ENCODE measurements around the gene TMEM121. TPM values are rescaled to one million over a fixed set of nuclear protein-coding genes. Genes with fewer than 3 reads are reported as not detected.
"Not testable (repeated sequence)": the region's sequence is repeated elsewhere in the genome, so short reads cannot be mapped to it uniquely, and the experiment has no call there.

Gene TMEM121
- total RNA-seq, 1 experiment from 2014 or later = 33.6 TPM

DNA sequence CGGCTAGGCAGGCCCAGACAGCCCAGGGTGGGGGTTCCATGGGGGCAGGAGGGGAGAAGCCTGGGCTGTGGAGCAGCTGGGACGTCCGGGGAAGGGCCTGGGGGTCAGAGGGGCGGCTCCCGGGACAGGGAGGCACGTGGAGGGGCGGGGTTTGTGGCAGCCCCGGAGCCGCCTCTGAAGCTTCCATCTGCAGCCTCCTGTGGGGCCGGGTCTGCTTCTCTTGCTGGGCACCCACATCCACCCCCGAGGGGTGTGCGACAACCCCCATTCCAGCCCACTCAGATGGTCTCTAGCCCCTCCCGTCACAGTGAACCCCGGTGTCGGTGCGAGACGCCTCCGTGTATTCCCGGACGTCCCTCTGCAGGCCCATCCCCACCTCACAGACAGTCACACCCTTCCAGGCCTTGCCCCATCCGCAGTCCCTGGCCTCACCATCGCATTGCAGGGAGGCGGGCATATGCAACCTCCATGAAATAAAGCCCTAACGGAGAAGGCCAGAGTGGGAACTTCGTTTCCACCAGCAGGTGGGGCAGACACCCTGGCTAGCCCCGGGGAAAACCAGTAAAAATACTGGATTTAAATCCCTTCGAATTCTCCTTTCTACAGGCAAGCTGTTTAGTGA, 33.8 kb downstream of the TMEM121 start:
- H3K4me1 ChIP-seq (ENCODE audit: insufficient read depth, low read length); H3K9me2 ChIP-seq (replicated peaks; ENCODE audit: low read length); intact Hi-C loops (cut with micrococcal nuclease); POLR2A ChIA-PET (ENCODE audit: unreplicated experiment); DNase-seq; H3K27ac ChIP-seq (ENCODE audit: low read length); H2AFZ ChIP-seq (ENCODE audit: low read length); H3K4me3 ChIP-seq (ENCODE audit: low read length); H3K9ac ChIP-seq (ENCODE audit: low read length); H3K36me3 ChIP-seq (ENCODE audit: low read depth, low read length); H4K20me1 ChIP-seq (ENCODE audit: low read length); H3K27me3 ChIP-seq (ENCODE audit: low read length); H3F3A ChIP-seq (ENCODE audit: low read length, unreplicated experiment); H3K9me3 ChIP-seq (ENCODE audit: low read length); H3K4me2 ChIP-seq (ENCODE audit: low read length); H3K79me2 ChIP-seq (ENCODE audit: low read length); CTCF ChIA-PET: not testable (repeated sequence)
- peak; percentile 76 for ATAC-seq
- TSS peak; percentile 20 for BruUV-seq (replicated peaks)

DNA sequence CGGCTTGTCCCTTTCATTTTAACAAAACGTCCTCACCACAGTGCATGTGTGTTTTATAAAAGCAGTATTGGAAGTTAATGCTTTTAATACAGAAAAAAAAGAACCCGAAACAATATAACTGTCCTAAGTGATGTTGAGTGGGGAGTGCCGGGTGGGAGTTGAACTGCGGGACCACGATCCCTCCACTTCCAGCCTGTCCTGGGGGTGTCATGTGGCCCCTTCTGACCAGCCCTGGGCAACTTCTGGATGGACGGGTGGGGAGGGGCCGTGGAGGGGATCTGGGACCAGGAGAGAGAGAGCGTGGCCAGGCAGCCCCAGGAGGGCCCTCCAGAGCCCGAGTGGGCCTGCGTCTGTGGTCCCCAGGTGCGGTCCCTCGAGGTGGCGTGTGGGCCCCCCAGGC, 35.0 kb downstream of the TMEM121 start:
- H3K4me2 ChIP-seq (ENCODE audit: low read length); H3K79me2 ChIP-seq (ENCODE audit: low read length); ATAC-seq; POLR2A ChIA-PET (ENCODE audit: unreplicated experiment); BruUV-seq (replicated peaks); H3F3A ChIP-seq (ENCODE audit: low read length, unreplicated experiment); H2AFZ ChIP-seq (ENCODE audit: low read length); intact Hi-C loops (cut with micrococcal nuclease); H3K4me3 ChIP-seq (ENCODE audit: low read length); H3K27me3 ChIP-seq (ENCODE audit: low read length); DNase-seq; H3K27ac ChIP-seq (ENCODE audit: low read length); H3K9me2 ChIP-seq (replicated peaks; ENCODE audit: low read length); H3K4me1 ChIP-seq (ENCODE audit: insufficient read depth, low read length); H3K36me3 ChIP-seq (ENCODE audit: low read depth, low read length); H3K9me3 ChIP-seq (ENCODE audit: low read length); CTCF ChIA-PET; H4K20me1 ChIP-seq (ENCODE audit: low read length); H3K9ac ChIP-seq (ENCODE audit: low read length): not testable (repeated sequence)

DNA sequence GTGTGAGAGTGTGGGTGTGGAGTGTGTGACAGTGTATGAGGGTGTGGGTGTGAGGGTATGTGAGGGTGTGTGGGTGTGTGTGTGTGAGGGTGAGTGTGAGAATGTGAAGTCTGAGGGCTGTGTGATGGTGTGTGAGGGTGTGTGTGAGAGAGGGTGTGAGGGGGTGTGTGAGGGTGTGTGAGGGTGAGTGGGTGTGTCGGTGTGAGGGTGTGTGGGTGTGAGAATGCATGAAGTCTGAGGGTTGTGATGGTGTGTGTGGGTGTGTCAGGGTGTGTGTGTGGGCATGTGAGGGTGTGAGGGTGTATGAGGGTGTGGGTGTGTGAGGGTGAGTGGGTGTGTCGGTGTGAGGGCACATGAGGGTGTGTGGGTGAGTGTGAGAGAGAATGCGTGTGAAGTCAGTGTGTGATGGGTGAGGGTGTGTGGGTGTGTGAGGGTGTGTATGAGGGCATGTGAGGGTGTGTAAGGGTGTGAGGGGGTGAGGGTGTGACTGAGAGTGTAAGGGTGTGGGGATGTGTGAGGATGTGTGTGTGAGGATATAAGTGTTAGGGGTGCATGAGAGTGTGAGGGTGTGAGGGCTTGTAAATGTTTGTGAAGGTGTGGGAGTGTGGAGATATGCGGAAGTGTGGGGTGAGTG, 36.4 kb downstream of the TMEM121 start:
- no peaks in the 10 kb centered on the region for H3K9me2 ChIP-seq (replicated peaks; ENCODE audit: low read length)
- H2AFZ ChIP-seq (ENCODE audit: low read length) = no peak overlapping the region
- H3K4me2 ChIP-seq (ENCODE audit: low read length) = no peak overlapping the region
- H4K20me1 ChIP-seq (ENCODE audit: low read length) = no peaks in the 10 kb centered on the region
- intact Hi-C loops (cut with micrococcal nuclease) = no loop called here
- H3K36me3 ChIP-seq (ENCODE audit: low read depth, low read length) = no peaks in the 10 kb centered on the region
- no TSS peak for BruUV-seq (replicated peaks)
- TF ChIP-seq, protein P1, sequence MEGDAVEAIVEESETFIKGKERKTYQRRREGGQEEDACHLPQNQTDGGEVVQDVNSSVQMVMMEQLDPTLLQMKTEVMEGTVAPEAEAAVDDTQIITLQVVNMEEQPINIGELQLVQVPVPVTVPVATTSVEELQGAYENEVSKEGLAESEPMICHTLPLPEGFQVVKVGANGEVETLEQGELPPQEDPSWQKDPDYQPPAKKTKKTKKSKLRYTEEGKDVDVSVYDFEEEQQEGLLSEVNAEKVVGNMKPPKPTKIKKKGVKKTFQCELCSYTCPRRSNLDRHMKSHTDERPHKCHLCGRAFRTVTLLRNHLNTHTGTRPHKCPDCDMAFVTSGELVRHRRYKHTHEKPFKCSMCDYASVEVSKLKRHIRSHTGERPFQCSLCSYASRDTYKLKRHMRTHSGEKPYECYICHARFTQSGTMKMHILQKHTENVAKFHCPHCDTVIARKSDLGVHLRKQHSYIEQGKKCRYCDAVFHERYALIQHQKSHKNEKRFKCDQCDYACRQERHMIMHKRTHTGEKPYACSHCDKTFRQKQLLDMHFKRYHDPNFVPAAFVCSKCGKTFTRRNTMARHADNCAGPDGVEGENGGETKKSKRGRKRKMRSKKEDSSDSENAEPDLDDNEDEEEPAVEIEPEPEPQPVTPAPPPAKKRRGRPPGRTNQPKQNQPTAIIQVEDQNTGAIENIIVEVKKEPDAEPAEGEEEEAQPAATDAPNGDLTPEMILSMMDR (conservative IDR thresholded peaks at IDR 0.05; ENCODE audit: low read depth, low read length) = no peak
- TF ChIP-seq EZH2 (IDR thresholded peaks at IDR 0.05; ENCODE audit: low read length, unreplicated experiment) (no peak), EZH2phosphoT487 (IDR thresholded peaks at IDR 0.05; ENCODE audit: borderline replicate concordance, low read length) (no peak)
- no peak for ATAC-seq
- H3K4me1 ChIP-seq (ENCODE audit: insufficient read depth, low read length) = no peaks in the 10 kb centered on the region
- H3K9ac ChIP-seq (ENCODE audit: low read length) = no peak overlapping the region
- DNase-seq = no peak
- no peaks in the 10 kb centered on the region for H3K79me2 ChIP-seq (ENCODE audit: low read length)
- no peaks in the 10 kb centered on the region for H3K9me3 ChIP-seq (ENCODE audit: low read length)
- no peak overlapping the region for H3K4me3 ChIP-seq (ENCODE audit: low read length)
- H3K27me3 ChIP-seq (ENCODE audit: low read length) = no peaks in the 10 kb centered on the region
- ChIA-PET POLR2A (ENCODE audit: unreplicated experiment) (no interaction called here), CTCF (no interaction called here)
- no peaks in the 10 kb centered on the region for H3F3A ChIP-seq (ENCODE audit: low read length, unreplicated experiment)
- H3K27ac ChIP-seq (ENCODE audit: low read length) = no peak overlapping the region

DNA sequence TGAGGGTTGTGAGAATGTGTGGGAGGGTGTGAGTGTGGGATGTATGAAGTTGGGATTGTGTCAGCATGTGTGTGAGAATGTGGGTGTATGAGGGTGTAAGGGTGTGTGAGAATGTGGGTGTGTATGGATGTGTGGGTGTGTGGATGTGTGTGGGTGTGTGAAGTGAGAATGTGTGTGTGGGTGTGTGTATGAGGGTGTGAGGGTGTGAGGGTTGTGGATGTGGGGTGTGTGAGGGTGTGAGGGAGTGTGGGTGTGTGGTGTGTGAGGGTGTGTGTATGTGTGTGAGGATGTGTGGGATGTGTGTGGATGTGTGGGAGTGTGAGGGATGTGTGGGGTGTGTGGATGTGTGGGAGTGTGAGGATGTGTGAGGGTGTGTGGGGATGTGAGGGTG, 37.0 kb downstream of the TMEM121 start:
- Histone ChIP-seq H3K4me3 (ENCODE audit: low read length) (no peak overlapping the region), H3K79me2 (ENCODE audit: low read length) (no peaks in the 10 kb centered on the region), H3K9ac (ENCODE audit: low read length) (no peak overlapping the region), H3K9me3 (ENCODE audit: low read length) (no peaks in the 10 kb centered on the region), H3K27me3 (ENCODE audit: low read length) (no peaks in the 10 kb centered on the region), H2AFZ (ENCODE audit: low read length) (no peak overlapping the region), H3K36me3 (ENCODE audit: low read depth, low read length) (no peaks in the 10 kb centered on the region), H3F3A (ENCODE audit: low read length, unreplicated experiment) (no peaks in the 10 kb centered on the region), H3K9me2 (replicated peaks; ENCODE audit: low read length) (no peaks in the 10 kb centered on the region), H3K4me1 (ENCODE audit: insufficient read depth, low read length) (no peaks in the 10 kb centered on the region), H3K27ac (ENCODE audit: low read length) (no peak overlapping the region), H4K20me1 (ENCODE audit: low read length) (no peaks in the 10 kb centered on the region), H3K4me2 (ENCODE audit: low read length) (no peak overlapping the region)
- DNase-seq = no peak
- CTCF ChIA-PET = no interaction called here
- TF ChIP-seq EZH2 (IDR thresholded peaks at IDR 0.05; ENCODE audit: low read length, unreplicated experiment) = no peak
- TF ChIP-seq EZH2phosphoT487 (IDR thresholded peaks at IDR 0.05; ENCODE audit: borderline replicate concordance, low read length) = no peak
- TF ChIP-seq, protein P1 (conservative IDR thresholded peaks at IDR 0.05; ENCODE audit: low read depth, low read length) = no peak
- no peak for ATAC-seq
- intact Hi-C loops (cut with micrococcal nuclease) = no loop called here
- POLR2A ChIA-PET (ENCODE audit: unreplicated experiment) = no interaction called here
- BruUV-seq (replicated peaks) = no TSS peak

DNA sequence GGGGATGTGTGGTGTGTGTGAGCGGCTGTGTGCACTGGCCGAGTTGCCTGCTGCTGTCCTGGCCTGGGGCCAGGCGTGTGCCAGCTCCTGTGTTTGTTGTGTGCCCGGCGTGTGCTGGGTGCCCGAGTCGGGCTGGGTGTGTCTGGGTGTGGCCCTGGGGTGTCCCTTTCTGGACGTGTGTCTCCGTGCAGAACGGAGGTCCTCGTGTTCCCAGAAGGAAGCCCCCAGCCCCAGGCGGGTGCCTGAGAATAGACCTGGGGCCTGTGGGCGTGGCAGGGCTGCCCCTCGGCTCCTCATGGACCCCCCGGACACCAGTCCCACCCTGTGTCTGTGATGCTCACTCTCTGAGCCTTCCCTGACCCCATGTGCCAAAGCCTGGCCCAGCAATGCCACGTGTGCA, 38.2 kb downstream of the TMEM121 start:
- POLR2A ChIA-PET (ENCODE audit: unreplicated experiment); DNase-seq; H3K4me3 ChIP-seq (ENCODE audit: low read length); H3K9ac ChIP-seq (ENCODE audit: low read length); H3K27me3 ChIP-seq (ENCODE audit: low read length); H3K36me3 ChIP-seq (ENCODE audit: low read depth, low read length); H3K4me2 ChIP-seq (ENCODE audit: low read length); ATAC-seq; H3F3A ChIP-seq (ENCODE audit: low read length, unreplicated experiment); H3K9me2 ChIP-seq (replicated peaks; ENCODE audit: low read length); H3K27ac ChIP-seq (ENCODE audit: low read length); H3K9me3 ChIP-seq (ENCODE audit: low read length); H4K20me1 ChIP-seq (ENCODE audit: low read length); H3K4me1 ChIP-seq (ENCODE audit: insufficient read depth, low read length); H2AFZ ChIP-seq (ENCODE audit: low read length); BruUV-seq (replicated peaks); H3K79me2 ChIP-seq (ENCODE audit: low read length); CTCF ChIA-PET; intact Hi-C loops (cut with micrococcal nuclease): not testable (repeated sequence)

All from PC-3 (cell line).